ENCODE measurements around the gene TBKBP1.

TBKBP1 gene

DNA sequence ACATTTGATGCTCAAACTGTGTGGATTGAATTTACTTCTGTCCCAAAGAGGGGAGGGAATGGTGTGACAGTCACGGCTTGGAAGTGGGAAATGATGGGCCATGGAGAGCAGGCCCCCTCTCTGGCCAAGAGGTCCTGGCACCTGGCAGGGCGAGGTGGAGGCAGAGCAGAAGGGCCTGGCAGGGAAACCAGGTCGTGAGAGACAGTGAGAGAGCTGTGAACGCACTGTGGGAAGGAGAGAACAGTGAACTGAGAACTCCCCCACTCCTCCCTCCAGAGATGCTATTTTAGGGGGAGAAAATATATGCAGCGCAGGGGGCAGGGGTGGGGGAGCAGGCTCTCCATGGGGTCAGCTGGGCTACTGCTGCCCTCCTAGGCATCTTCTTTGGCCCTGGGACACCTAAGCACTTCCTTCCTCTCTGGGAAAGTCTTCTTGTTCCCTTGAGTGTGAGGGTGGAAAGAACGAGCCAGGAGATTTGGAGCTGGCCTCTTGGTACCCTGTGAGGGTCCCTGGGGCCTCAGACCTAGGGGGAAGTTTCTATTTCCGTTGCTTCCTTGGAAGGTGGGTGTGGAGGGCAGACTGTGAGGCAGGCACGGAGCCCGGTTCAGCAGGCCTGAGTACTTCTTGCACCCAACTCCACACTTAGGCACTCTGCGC lies 21.8 kb downstream of the TBKBP1 start:
- no peak for DNase-seq

DNA sequence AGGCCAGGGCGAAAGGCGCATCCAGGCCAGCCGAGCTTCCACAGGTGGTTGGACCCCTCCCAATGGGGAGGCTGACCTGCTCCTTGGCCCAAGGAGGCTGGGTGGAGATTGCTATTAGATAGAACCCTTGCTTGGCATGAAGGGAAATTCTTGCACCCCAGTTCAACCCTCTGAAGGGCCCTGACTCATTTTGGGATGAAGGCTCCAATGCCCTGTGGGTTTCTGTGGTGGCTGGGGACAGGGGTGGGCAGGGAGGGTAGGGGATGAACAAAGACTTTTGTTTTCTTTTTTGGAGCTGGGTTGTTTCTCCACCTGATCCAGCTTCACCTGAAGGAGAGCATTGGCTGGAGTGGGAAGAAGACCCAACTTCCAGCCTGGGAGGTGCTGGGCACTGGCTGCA lies 22.4 kb downstream of the TBKBP1 start:
- no peak for DNase-seq

DNA sequence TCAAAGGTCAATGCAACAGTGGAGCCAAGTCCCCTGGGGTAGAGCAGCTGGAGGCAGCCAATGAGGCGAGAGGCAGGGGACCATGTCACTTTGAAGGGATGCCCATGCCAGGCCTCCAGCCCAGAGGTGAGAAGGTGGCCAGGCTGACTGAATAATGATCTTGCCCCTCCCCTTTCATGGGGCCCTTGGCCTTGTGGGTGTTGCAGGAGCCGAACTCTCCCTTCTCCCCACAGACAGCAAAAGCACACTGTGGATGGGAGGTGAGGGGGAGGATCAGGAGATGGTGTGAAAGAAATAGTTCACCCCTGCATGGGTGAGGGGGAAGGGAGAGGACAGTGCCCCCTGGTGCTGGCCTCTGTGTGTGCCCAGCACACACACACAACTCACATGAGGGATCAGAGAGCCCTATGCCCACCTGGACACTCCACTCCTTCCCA lies 23.3 kb downstream of the TBKBP1 start:
- DNase-seq = no peak

DNA sequence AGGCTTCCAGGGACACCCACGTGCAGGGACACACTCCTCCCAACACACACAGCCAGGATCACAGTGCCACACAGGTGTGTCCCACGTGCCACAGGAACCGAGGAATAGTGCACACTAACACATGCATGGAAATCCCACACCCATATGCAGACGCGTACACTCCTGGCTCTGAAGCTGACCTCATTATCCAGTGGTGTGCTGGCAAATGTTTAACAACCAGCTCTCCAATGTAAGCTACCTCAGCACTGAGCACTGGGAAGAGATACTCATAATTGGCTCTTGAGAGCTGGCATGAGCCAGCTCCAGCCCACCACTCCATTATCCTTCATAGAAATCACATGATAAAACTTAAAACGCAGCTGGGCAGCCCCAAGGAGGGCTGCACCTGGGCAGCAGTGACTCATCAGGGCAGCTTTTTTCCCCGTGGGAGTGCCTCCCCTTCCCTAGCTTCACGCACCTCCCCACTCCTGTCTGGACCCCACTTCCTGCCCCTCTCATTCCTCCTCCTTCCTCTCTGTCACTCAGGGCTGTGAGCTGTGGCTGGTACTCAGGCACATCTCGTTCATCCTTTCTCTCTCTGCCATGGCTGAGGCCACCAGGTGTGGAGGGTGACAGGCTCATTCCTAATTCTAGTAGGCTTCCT lies 24.1 kb downstream of the TBKBP1 start:
- DNase-seq = no peak

DNA sequence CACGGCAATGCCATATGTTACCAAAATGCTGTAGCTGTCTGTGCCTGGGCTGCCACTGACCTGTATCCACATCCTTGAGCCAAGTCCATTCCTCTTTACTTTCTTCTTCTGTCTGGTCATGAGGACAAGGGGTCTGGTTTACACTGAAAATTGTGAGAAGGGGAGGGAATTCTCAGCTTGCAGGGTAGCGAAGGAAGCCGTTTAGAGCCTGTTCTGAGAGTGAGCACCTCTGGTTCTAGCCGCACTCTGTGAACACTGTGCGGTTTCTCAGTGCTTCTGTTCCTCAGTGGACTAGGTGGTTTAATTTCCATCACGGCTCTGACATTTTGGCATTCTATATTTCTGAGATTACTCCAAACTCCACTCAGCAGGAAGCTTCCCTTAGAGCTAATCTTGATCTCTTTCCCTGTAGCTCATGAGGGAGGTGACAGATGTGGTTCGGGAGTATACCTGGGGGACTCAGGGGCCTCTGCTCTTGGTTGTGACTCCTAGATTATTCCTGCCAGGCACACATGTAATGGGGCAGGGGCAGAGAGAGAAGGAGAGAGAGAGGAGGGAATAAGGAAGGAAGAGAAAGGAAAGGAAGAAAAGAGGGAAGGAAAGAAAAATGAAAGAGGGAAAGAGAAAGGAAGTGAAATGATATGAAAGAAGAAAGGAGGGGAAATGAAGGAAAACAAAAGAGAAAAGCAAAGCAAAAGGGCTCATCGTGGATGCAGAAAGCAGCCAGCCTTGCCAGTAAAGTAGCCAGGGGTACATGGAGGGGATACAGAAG lies 24.9 kb downstream of the TBKBP1 start:
- no peak for DNase-seq

DNA sequence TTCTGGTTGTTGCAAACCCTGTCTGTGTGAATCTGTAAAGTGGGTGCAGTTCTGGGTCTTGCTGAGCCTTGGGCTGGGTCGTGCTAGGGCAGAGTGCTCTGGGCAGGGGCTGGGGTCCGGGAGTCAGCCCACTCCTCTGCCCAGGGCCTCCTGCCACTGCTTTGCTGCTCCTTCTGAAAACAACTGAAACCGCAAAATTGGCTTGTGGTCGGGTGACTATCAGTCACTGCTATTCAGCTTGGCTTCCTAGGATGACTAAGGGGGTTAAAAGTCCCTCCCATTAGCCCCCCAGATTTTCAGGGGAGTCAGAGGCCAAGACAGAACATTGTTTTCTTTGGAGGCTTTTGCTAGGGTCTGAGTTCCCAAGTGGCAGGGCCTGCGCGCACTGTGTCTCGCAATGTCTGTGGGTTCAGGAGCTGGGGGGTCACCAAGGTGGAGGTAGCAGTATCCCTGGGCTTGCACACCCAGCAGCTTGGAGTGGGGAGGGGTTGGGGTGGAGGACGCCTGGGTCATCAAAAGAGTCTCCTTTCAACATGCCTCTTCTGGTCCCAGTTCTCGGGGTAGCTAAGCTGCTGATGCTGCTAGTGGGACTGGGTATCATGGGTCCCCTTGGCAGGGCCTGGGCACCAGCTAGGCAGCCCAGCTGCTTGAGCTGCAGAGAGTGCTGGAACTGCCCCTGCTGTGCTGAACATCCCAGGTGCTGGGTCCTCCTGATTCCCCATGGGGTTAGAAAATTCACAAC lies 25.6 kb downstream of the TBKBP1 start:
- DNase-seq = no peak

DNA sequence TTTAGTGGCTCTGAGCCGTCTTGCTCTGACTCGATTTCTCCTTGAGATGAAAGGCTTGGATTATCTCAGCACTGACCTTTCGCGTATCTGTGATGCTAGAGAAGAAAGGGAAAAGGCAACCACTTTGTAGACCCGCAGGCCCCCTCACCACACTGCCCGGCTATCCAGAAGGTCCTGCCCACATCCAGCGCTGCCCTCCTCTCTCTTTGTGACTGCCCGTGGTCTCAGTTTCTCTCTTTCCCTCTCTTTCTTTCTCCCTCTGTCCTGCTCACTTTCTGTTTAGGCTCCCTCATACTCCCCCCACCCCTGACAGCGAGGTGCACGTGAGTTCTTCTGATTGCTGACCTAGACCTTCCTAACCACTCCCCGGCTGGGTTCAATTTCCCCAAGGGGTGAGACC lies 26.2 kb downstream of the TBKBP1 start:
- no peak for DNase-seq

DNA sequence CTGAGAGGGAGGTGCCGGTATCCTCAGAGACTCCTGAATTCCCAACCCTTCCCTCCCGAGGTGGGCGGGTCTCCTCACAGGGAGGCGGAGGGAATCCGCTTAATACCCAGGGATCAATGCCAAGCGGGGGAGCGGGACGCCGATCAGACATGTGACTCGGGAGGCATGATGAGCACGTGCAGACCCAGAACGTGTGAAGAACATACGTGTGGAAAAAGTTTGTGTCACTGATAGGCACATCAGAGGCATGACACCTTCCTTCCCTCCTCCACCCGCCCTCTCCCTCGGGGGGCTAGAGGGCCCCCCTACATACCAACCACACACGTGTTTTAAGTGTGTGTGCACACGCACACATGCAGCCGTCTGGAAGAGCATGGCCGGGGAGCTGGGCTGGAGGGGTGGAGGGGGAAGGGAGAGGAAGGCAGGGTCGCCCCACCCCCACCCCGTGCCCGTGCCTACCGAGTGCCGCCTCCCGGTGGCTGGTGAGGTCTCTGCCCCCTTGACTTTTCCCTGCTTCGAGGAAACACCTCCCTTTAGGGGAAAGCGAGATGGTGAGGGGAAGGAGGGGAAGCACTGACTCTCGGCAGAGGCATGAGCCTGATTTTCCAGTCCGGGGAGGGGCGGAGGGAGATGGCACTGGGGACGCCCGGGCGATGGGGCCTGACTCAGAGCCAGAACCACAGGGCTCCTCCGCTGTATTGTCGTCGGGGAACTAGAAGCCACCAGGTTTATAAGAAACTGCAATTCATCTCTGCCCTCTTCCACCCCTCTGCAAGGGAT lies 27.0 kb downstream of the TBKBP1 start:
- no peak for DNase-seq

DNA sequence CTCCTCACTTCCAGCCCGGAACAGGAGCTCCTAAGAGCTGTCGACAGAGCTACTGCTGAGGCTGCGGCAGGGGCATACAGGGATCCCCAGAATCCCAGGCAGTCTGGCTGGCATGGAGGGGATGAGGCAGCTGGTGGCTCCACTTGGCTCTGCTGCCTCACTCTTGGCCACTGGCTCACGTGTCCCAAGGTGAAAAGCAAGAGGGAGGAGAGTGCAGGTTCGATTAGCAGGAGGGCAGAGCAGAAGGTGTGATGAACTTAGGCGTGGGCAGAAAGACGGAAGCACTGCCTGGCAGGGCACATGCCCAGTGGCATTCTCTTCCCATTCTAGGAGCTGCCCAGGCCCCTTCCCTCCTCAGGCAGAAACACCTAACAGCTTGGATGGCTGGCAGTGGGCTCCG lies 27.8 kb downstream of the TBKBP1 start:
- no peak for DNase-seq

DNA sequence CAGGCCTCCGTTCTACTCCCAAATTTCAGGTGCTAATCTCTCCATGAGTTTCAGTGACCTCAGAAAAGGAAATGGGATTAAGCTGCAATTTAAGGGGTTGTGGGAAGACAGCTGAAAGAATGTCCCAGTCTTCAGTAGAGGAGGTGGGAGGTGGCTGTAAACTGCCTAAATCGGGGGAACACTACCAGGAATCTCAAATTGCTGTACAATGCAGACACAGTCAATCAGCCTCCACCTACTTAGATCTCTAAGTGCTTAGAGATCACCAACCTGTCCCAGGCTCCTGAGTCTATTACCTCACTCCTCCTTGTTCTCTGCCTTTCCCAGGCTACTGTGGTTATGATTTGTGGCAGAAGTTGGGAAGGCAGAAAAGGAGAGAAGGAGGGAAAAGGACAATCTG lies 30.7 kb downstream of the TBKBP1 start:
- DNase-seq = no peak

DNA sequence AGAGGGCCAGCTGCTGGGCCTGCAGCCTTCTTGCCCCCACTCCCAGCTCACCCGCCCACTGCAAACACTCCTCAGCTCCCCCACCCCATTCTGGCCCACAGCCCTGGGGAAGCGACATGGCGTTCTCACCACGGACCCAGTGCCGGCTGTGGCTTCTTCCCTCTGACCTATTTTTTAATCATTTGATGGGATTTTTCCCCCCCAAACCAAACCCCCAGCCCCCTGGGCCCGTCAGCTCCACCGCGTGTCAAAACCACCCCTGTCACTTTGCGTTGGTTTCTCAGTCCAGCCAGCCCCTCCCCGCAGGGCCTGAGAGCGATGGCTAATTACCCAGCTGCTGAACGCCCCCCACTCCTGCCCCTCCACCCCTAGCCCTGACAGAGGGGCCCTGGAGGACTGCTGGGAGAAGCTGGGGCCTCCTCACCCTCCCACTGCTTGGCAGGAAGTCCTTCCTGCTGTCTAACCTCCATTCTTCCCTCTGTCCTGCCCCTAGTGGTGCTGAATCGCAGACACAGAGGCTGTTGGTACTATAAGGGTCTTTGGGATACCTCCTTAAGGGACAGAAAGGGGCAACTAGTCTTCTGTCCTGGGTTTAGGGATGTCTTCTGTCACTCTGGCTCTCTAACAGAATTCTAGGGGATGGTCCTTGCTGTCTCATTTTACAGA lies 31.6 kb downstream of the TBKBP1 start:
- DNase-seq = no peak

DNA sequence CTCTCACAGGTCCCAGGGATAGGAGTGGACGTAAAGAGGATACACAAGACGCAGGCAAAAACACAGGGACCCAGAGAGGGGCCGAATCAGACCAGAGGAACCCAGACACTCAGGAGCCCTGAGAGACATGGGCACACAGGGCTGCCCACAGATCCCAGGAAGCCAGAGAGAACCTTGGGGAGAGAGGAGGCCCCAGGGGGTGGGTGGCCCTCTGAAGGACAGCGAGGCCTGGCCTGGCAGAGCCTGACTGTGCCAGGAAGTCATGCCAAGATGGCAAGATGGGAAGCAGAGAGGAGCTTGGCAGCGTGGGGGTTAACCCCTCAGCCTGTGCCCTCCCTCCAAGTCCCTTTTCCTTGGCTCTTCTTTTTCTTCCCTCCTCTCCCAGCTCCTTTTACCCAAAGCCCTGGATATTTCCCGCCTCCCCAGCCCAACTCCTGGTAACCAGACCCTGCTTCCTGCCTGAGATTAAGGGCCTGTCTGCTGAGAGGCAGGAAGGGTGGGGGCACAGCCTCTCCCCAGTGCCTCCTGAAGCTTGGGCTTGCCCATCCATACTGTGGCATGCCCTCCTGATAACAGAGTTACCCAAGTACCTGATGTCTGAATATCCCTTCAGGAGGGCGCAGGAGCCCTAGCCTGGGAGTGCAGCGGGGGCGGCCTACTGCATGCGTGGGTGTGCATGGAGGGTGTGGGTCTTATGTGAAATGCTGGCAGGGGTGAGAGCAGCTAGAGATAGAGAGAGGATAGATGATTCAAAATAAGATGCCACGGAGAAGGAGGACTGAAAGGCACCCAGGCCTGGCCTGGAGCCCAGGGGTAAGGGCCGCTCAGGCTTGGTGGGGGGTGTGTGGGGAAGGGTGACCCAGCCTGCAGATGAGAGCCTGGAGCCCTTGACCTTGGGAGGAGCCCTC lies 33.1 kb downstream of the TBKBP1 start:
- no peak for DNase-seq

DNA sequence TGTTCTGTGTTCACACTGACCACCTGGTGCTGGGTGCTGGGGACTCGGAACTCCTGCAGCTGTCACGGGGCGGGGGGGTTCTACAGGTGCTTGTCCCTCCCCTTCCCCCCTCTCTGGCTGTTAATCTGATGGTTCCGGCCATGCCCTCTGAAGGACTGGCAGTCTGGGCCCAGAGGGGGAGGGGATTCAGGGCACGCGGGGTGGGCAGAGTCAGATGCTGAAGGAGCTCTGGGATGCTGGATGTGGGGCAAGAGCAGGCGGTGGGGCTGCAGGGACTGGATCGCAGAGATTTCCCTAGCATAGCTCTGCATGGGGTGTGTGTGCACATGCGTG lies 33.7 kb downstream of the TBKBP1 start:
- no peak for DNase-seq

DNA sequence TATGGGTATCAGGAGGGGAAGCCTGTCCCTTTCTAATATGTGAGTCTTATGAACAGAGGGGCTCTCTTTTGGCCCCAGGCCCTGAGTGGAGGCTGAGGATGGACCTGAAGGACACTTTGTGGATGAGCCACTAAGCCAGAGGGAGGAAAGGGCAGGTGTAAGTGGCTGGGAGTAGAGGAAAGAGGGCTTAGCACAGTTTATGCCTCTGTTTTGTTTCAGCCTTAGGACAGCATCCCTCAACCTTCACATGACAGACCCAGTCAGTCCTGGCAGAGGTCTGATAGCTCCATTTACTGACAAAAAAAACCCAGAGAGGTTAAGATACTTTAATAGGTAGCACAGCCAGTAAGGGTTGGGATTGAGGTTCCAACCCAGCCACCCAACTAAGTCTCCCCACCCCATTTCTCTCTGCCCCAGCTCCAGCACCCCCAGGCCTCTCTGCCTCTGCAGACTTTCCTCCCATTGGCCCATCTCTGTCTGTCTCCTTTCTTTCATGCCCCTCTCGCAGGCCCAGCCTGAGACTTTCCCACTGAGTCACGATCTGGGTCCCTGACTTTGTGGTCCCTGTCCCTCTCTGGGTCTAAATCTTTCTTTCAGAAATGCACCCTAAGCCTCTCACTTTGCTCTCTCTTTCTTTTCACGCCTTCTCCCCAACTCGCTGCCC lies 34.4 kb downstream of the TBKBP1 start:
- DNase-seq = no peak

DNA sequence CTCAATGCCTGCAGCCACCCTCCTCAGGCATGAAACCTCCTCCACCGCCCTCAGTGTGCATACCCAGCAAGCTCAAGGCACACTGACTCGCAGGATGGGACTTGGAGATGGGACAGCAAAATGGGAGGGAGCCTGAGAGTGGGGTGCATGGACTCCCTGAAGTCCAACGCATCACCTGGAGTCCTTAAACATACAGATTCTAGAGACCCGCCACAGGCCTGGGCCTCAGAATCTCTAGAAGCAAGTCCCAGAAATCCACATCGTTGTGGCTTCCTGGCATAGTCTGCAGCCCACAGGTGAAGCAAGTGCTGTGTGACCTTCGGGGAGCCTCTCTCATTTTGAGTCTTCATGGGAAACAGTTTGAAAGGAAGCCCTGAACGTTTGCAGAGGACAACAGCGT lies 35.5 kb downstream of the TBKBP1 start:
- DNase-seq = no peak

DNA sequence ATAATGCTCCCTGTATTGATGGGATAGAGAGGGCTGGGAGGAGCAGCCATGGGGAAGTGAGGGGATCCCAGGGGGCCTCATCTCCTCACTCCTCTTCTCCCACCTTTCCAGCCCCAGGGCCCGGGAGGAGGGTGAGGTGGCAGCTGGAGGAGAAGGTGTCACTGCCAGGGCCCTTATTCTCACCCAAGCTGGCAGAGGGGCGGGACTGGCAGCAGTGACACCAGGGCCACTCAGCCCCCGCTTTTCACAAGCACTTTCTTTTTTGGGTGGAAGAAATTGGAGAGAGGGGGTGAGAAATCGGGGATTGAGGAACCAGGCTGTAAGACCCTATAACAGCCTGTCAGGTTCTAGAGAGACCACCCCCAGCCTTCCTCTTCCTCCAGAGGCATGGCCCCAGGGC lies 36.7 kb downstream of the TBKBP1 start:
- no peak for DNase-seq

DNA sequence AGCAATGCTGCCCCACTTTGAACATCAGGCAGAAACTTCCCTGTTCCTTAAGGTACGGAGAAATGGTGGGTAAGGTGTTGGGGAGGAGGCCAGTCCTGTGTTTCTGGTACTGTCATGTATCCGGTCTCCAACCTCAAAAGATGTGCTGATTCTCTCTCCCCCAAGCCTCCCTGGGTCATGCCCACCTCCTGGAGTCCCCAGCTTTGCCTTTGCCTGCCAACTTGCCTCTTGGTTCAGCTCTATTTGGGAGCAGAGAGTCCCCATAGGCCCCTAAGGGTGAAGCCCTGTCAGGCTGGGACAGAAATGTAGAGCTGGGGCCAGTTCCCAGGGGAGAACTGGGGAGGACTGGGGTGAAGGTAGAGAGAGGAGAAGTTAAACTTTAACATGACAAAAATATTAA lies 37.4 kb downstream of the TBKBP1 start:
- DNase-seq = no peak

DNA sequence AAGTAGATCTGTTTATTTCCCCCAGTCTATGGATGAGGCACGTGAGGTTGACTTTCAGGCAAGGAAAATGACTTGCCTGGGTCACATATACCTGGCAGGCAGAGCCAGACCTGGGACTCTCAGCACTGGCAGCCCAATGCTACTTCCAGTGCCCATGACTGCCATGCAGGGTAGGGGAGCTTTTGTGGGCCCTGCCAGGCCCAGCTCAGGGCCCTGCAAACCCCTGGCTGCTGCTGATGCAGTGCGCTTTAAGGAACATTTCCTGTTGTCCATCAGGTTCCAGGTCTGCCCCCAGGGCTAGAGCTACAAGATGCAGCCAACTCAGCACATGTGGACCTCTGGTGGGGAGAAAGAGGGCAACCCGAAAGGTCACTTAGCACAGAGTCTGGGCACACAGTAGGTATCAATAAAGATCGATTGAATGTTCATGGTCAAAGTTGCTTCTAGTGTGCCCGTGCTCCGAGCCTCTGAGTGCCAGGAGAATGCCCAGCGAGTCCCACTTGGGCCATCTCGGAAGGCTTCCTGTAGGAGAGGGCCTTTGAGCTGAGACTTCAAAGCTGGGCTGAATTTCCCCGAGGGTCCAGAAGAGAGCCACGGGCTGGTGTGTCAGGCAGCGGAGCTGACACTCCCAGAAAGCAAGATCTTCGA lies 38.6 kb downstream of the TBKBP1 start:
- no peak for DNase-seq

DNA sequence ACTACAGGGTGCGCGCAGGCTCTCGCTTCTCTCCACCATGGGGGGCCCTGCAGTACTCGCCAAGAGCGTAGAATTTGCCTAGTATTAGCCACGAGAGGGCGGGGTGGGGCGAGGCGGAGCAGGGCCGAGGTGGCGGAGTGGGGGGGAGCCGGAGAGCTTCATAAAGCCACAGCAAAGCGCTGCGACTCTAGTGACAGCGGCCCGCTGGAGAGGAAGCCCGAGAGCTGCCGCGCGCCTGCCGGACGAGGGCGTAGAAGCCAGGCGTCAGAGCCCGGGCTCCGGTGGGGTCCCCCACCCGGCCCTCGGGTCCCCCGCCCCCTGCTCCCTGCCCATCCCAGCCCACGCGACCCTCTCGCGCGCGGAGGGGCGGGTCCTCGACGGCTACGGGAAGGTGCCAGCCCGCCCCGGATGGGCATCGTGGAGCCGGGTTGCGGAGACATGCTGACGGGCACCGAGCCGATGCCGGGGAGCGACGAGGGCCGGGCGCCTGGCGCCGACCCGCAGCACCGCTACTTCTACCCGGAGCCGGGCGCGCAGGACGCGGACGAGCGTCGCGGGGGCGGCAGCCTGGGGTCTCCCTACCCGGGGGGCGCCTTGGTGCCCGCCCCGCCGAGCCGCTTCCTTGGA lies 39.2 kb downstream of the TBKBP1 start, which contains the start of gene TBX21:
Gene TBX21, plus strand, starts transcription at position 190 of the 627 bp plus-strand sequence. Its CDS starts 219 bp downstream, at position 409.
- DNase-seq = peak; percentile 50 to 71
